Measurements from ENCODE around the gene CEND1.

DNA sequence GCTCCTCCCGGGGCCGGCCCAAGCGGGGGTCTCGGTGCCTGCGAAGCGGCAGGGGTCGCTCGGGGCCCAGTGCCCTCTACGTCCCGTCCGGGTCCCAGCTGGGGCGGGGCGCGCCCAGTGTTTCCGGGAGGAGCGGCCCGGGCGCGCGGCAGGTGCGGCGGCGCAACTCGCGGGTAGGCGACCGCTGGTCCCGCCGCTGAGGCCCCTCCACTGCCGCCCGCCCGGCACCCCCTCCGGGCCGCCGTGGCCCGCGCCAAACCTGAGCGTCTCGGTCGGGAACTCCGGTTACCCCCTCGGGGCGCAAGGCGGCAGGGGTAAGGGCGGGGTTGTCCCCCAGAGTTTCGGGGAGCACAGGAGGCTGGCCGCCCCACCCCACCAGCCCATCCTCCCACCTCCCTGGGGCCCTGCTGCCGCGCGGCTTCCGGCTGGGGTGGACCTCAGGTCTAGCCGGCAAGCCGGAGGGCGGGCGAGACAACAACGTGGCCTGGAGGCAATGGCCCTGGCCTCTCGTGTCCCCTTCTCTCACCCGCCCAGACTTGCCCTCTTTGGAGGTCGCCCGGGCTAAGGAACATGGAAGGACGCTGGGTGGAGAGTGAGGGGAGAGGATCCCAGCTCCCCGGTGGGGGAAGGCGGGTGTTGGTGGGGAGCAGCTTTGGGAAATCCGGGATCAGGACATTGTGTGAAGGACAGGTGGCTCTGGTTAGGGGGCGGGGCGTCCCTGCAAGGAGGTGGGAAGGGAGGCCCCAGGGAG lies 37.4 kb upstream of the CEND1 start:
- TF ChIP-seq POLR2A (IDR thresholded peaks at IDR 0.05; ENCODE audit: low read length) (no peak), GATA1 (IDR thresholded peaks at IDR 0.05; ENCODE audit: low read depth, low read length) (no peak)
